Panc1 (cell line): ENCODE measurements around the gene ZNF816. TPM values are rescaled to one million over a fixed set of nuclear protein-coding genes. Genes with fewer than 3 reads are reported as not detected.
"Not testable (repeated sequence)": the region's sequence is repeated elsewhere in the genome, so short reads cannot be mapped to it uniquely, and the experiment has no call there.

Experiments used
- ATAC-seq: fragments of 200-7000 bp; cut with Tn5 transposase; 2 replicates; pipeline ENCODE4 v1.9.1; 2020; ENCODE audit warnings: mild to moderate bottlenecking, moderate library complexity
- BruUV-seq: library from RNA; stranded (reverse); fragments of 400-500 nt; replicated peaks from 2 replicates; lab custom pipeline; 2021; lab: Mats Ljungman, UMichigan
- CTCF ChIA-PET: fragments of 300-600 bp; sonication (Branson Sonifier 250); formaldehyde crosslinking; loops from one replicate; lab custom pipeline; 2022; ENCODE audit warnings: antibody characterized with exemption; lab: Charles Lee
- POLR2A ChIA-PET: fragments of 300-600 bp; sonication (Branson Sonifier 250); formaldehyde crosslinking; loops from one replicate; lab custom pipeline; 2022; ENCODE audit warnings: antibody characterized with exemption; lab: Charles Lee
- DNase-seq: peaks from one replicate; pipeline ENCODE4 v3.0.0-alpha.2; 2010; ENCODE audit warnings: low read depth, low spot score
- H3K27ac ChIP-seq: 2 replicates; pipeline ENCODE4 v1.5.1; 2011; ENCODE audit warnings: mild to moderate bottlenecking, low read length, inconsistent platforms
- H3K27me3 ChIP-seq: fragments of 200-500 bp; sonication (Bioruptor generic); 2 replicates; pipeline ENCODE4 v1.6.0; 2014; ENCODE audit warnings: low read length, inconsistent platforms; ENCODE audit not compliant: control insufficient read depth, insufficient read depth
- H3K36me3 ChIP-seq: fragments of 200-500 bp; sonication (Bioruptor generic); 2 replicates; pipeline ENCODE4 v1.5.1; 2014; ENCODE audit warnings: inconsistent platforms, mild to moderate bottlenecking, low read length, moderate library complexity; ENCODE audit not compliant: control insufficient read depth, insufficient read depth
- H3K4me1 ChIP-seq: 2 replicates; pipeline ENCODE4 v1.5.1; 2011; ENCODE audit warnings: inconsistent platforms, mild to moderate bottlenecking, low read length, moderate library complexity; ENCODE audit not compliant: control insufficient read depth, insufficient read depth
- H3K4me3 ChIP-seq, 2 experiments: 2 replicates each; pipeline ENCODE4 v1.5.1; 2011 to 2012; ENCODE audit warnings: low read depth in 2 of 2, low read length in 2 of 2, mild to moderate bottlenecking in 2 of 2, inconsistent platforms in 1 of 2, moderate library complexity in 1 of 2
- H3K9me3 ChIP-seq: fragments of 200-500 bp; sonication (Bioruptor generic); 2 replicates; pipeline ENCODE4 v1.5.1; 2014; ENCODE audit warnings: low read depth, mild to moderate bottlenecking, inconsistent platforms, low read length, moderate library complexity; ENCODE audit not compliant: control insufficient read depth, insufficient read depth
- CTCF ChIP-seq: fragments of 450-650 bp; IDR thresholded peaks from 2 replicates; pipeline ENCODE4 v1.5.1; 2017; ENCODE audit warnings: mild to moderate bottlenecking
- POLR2AphosphoS5 ChIP-seq: IDR thresholded peaks from 2 replicates; pipeline ENCODE4 v1.6.1; 2012; ENCODE audit warnings: mild to moderate bottlenecking, low read depth, low read length, moderate library complexity
- REST ChIP-seq, 2 experiments: IDR thresholded peaks; 2 replicates each; pipeline ENCODE4 v1.6.1; 2011 to 2012; ENCODE audit warnings: low read depth in 2 of 2, control low read depth in 1 of 2, low read length in 1 of 2, mild to moderate bottlenecking in 1 of 2, moderate library complexity in 1 of 2; ENCODE audit not compliant: insufficient read depth in 1 of 2
- SIN3A ChIP-seq: IDR thresholded peaks from 2 replicates; pipeline ENCODE4 v1.6.1; 2012; ENCODE audit warnings: low read depth, mild to moderate bottlenecking, low read length, moderate library complexity, borderline replicate concordance; ENCODE audit not compliant: insufficient read depth
- TCF7L2 ChIP-seq: IDR thresholded peaks from 2 replicates; pipeline ENCODE4 v1.6.1; 2011; ENCODE audit warnings: mild to moderate bottlenecking, low read depth, low read length, inconsistent platforms
- in situ Hi-C: cut with HindIII; loops from 2 replicates; pipeline ENCODE4 v1.10.0; 2016; ENCODE audit warnings: low sequenced_read_pairs, low pct_unique_long_range_greater_than_20kb
- intact Hi-C: fragments of 100-400 bp; cut with micrococcal nuclease; formaldehyde crosslinking; loops from one replicate; pipeline ENCODE4 v1.10.0; 2022; ENCODE audit not compliant: unreplicated experiment
- total RNA-seq: library from RNA; stranded (reverse); gene quantifications from one replicate; pipeline ENCODE4 v1.2.1, GENCODE V29; 2021; ENCODE audit not compliant: unreplicated experiment

Gene ZNF816
- total RNA-seq, 1 experiment from 2014 or later: 7.1 TPM

- H3K9me3 ChIP-seq: no peaks in the 10 kb centered on the region
- H3K36me3 ChIP-seq: no peaks in the 10 kb centered on the region
- no peak overlapping the region for H3K27ac ChIP-seq
- ChIA-PET POLR2A (no interaction called here), CTCF (no interaction called here)
- TF ChIP-seq SIN3A (no peak), POLR2AphosphoS5 (no peak), TCF7L2 (no peak), CTCF (no peak), REST (IDR thresholded peaks at IDR 0.05; ENCODE audit: insufficient read depth in 1 of 2, low read depth in 2 of 2, low read length in 1 of 2) (no peak)
- H3K4me1 ChIP-seq: no peaks in the 10 kb centered on the region
- ATAC-seq: no peak
- intact Hi-C loops (no loop called here), in situ Hi-C loops (no loop called here)
- BruUV-seq: no TSS peak
- no peak overlapping the region for H3K4me3 ChIP-seq
- H3K27me3 ChIP-seq: no peaks in the 10 kb centered on the region
- no peak for DNase-seq
Measured at GRCh38 chr19:52936151-52936953, 26.3 kb downstream of the ZNF816 start.

GRCh38 chr19:52935434-52935833, 27.2 kb downstream of the ZNF816 start:
- intact Hi-C loops: no loop called here
- TF ChIP-seq TCF7L2 (no peak), CTCF (no peak), REST (IDR thresholded peaks at IDR 0.05; ENCODE audit: insufficient read depth in 1 of 2, low read depth in 2 of 2, low read length in 1 of 2) (no peak), SIN3A (no peak), POLR2AphosphoS5 (no peak)
- no peaks in the 10 kb centered on the region for H3K27me3 ChIP-seq
- H3K9me3 ChIP-seq: no peaks in the 10 kb centered on the region
- no peaks in the 10 kb centered on the region for H3K4me1 ChIP-seq
- ChIA-PET CTCF (no interaction called here), POLR2A (no interaction called here)
- DNase-seq (no peak), ATAC-seq (no peak)
- no peak overlapping the region for H3K4me3 ChIP-seq
- BruUV-seq: no TSS peak
- no peak overlapping the region for H3K27ac ChIP-seq
- H3K36me3 ChIP-seq: no peaks in the 10 kb centered on the region
- in situ Hi-C loops: no loop called here

- H3K9me3 ChIP-seq, BruUV-seq, H3K36me3 ChIP-seq, POLR2A ChIA-PET, H3K27ac ChIP-seq, CTCF ChIA-PET, H3K4me1 ChIP-seq, in situ Hi-C loops, H3K4me3 ChIP-seq, ATAC-seq, DNase-seq, intact Hi-C loops, H3K27me3 ChIP-seq: not testable (repeated sequence)
Measured at GRCh38 chr19:52924641-52925040, 38.0 kb downstream of the ZNF816 start.
